ENCODE measurements around the gene SCGB1D1. TPM values are rescaled to one million over a fixed set of nuclear protein-coding genes. Genes with fewer than 3 reads are reported as not detected.

Gene SCGB1D1
- total RNA-seq, 1 donor from 2014 or later = not detected

GRCh38 chr11:62143727-62144126 is 46.3 kb upstream of the SCGB1D1 start:
- no peak overlapping the region for H3K4me3 Mint-ChIP-seq
- no peaks in the 10 kb centered on the region for H3K27me3 Mint-ChIP-seq (ENCODE audit: low read depth)
- TF ChIP-seq CTCF (conservative IDR thresholded peaks at IDR 0.05) = no peak
- no peak overlapping the region for H3K27ac Mint-ChIP-seq (ENCODE audit: unreplicated experiment)
- peaks cover 11% of the 10 kb centered on the region for H3K36me3 Mint-ChIP-seq (ENCODE audit: low read depth)
- no peaks in the 10 kb centered on the region for H3K4me1 Mint-ChIP-seq
- no peak for DNase-seq (ENCODE audit: low read depth, low spot score)
- no peaks in the 10 kb centered on the region for H3K9me3 Mint-ChIP-seq

- no peak for DNase-seq (ENCODE audit: low read depth, low spot score)
- no peak overlapping the region for H3K4me3 Mint-ChIP-seq
- H3K36me3 Mint-ChIP-seq (ENCODE audit: low read depth) = peaks cover 15% of the 10 kb centered on the region
- H3K9me3 Mint-ChIP-seq = no peaks in the 10 kb centered on the region
- TF ChIP-seq CTCF (conservative IDR thresholded peaks at IDR 0.05) = no peak
- H3K27me3 Mint-ChIP-seq (ENCODE audit: low read depth) = no peaks in the 10 kb centered on the region
- no peaks in the 10 kb centered on the region for H3K4me1 Mint-ChIP-seq
- H3K27ac Mint-ChIP-seq (ENCODE audit: unreplicated experiment) = no peak overlapping the region
Observed at GRCh38 chr11:62144641-62145255, 45.3 kb upstream of the SCGB1D1 start.

- Mint-ChIP-seq H3K36me3 (ENCODE audit: low read depth) (peaks cover 15% of the 10 kb centered on the region), H3K27ac (ENCODE audit: unreplicated experiment) (no peak overlapping the region)
- DNase-seq (ENCODE audit: low read depth, low spot score) = no peak
Observed at GRCh38 chr11:62145261-62145871, 44.6 kb upstream of the SCGB1D1 start.

GRCh38 chr11:62146476-62147200 is 43.4 kb upstream of the SCGB1D1 start:
- H3K4me3 Mint-ChIP-seq = no peak overlapping the region
- TF ChIP-seq CTCF (conservative IDR thresholded peaks at IDR 0.05) = no peak
- no peaks in the 10 kb centered on the region for H3K9me3 Mint-ChIP-seq
- H3K4me1 Mint-ChIP-seq = no peaks in the 10 kb centered on the region
- H3K36me3 Mint-ChIP-seq (ENCODE audit: low read depth) = peaks cover 19% of the 10 kb centered on the region
- no peak for DNase-seq (ENCODE audit: low read depth, low spot score)
- H3K27me3 Mint-ChIP-seq (ENCODE audit: low read depth) = no peaks in the 10 kb centered on the region
- no peak overlapping the region for H3K27ac Mint-ChIP-seq (ENCODE audit: unreplicated experiment)

More at GRCh38 chr11:62145261-62145871, 44.6 kb upstream of the SCGB1D1 start:
- Mint-ChIP-seq H3K27me3 (ENCODE audit: low read depth) (no peaks in the 10 kb centered on the region), H3K4me3 (no peak overlapping the region), H3K9me3 (no peaks in the 10 kb centered on the region), H3K4me1 (no peaks in the 10 kb centered on the region)
- TF ChIP-seq CTCF (conservative IDR thresholded peaks at IDR 0.05) = no peak

- Mint-ChIP-seq H3K27ac (ENCODE audit: unreplicated experiment) (no peak overlapping the region), H3K4me1 (no peaks in the 10 kb centered on the region), H3K27me3 (ENCODE audit: low read depth) (no peaks in the 10 kb centered on the region), H3K4me3 (no peak overlapping the region), H3K36me3 (ENCODE audit: low read depth) (peaks cover 19% of the 10 kb centered on the region), H3K9me3 (no peaks in the 10 kb centered on the region)
- no peak for DNase-seq (ENCODE audit: low read depth, low spot score)
- TF ChIP-seq CTCF (conservative IDR thresholded peaks at IDR 0.05) = no peak
Observed at GRCh38 chr11:62147545-62147944, 42.5 kb upstream of the SCGB1D1 start.

Data from neural crest cell (in vitro differentiated cells).